Anterior cingulate cortex (tissue), 58 donors: ENCODE results near the gene ACOT6.
"Not testable (repeated sequence)": the region's sequence is repeated elsewhere in the genome, so short reads cannot be mapped to it uniquely, and the experiment has no call there.

Experiments used
- DNase-seq, 58 donors: peaks; one replicate each; lab custom pipeline; 2025; lab: John Stamatoyannopoulos, UW

The ACOT6 gene, protein sequence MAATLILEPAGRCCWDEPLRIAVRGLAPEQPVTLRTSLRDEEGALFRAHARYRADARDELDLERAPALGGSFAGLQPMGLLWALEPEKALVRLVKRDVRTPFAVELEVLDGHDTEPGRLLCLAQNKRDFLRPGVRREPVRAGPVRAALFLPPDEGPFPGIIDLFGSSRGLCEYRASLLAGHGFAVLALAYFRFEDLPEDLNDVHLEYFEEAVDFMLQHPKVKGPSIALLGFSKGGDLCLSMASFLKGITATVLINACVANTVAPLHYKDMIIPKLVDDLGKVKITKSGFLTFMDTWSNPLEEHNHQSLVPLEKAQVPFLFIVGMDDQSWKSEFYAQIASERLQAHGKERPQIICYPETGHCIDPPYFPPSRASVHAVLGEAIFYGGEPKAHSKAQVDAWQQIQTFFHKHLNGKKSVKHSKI

DNA sequence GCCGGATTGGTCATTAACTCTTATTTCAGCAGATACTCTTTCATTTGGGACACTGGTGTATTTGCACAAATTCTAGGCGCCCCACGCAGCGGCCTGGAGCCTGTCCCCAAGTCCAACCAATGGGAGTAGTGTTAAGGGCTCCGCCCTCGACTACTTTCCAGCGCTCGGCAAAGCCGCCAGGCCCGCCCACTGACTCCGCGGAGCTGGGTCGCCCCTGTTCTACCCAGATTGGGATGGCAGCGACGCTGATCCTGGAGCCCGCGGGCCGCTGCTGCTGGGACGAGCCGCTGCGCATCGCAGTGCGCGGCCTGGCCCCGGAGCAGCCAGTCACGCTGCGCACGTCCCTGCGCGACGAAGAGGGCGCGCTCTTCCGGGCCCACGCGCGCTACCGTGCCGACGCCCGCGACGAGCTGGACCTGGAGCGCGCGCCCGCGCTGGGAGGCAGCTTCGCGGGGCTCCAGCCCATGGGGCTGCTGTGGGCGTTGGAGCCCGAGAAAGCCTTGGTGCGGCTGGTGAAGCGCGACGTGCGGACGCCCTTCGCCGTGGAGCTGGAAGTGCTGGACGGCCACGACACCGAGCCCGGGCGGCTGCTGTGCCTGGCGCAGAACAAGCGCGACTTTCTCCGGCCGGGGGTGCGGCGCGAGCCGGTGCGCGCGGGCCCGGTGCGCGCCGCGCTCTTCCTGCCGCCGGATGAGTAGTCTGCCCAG, at the start of gene ACOT6:
Gene ACOT6, plus strand, starts transcription at position 179 of the 707 bp plus-strand sequence. Its CDS starts 55 bp downstream, at position 234.
- peak in 56 of 58 donors; percentile 20 to 84 (median 64) for DNase-seq

DNA sequence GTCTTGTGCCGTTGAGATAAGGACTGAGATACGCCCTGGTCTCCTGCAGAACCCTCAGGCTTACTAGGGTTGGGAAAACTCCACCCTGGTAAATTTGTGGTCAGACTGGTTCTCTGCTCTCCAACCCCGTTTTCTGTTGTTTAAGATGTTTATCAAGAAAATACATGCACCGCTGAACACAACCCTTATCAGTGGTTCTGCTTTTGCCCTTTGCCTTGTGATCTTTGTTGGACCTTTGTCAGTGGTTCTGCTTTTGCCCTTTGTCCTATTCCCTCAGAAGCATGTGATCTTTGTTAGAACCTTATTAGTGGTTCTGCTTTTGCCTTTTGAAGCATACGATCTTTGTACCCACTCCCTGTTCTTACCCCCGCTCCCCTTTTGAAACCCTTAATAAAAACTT, 49.6 kb upstream of the ACOT6 start:
- not testable (repeated sequence) for DNase-seq

DNA sequence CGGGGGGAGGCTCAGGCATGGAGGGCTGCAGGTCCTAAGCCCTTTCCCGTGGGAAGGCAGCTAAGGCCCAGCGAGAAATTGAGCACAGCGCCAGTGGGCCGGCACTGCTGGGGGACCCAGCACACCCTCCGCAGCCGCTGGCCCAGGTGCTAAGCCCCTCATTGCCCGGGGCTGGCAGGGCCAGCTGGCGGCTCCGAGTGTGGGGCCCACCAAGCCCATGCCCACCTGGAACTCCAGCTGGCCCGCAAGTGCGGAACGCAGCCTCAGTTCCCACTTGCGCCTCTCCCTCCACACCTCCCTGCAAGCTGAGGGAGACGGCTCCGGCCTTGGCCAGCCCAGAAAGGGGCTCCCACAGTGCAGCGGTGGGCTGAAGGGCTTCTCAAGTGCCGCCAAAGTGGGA, 45.9 kb upstream of the ACOT6 start:
- DNase-seq = not testable (repeated sequence)

DNA sequence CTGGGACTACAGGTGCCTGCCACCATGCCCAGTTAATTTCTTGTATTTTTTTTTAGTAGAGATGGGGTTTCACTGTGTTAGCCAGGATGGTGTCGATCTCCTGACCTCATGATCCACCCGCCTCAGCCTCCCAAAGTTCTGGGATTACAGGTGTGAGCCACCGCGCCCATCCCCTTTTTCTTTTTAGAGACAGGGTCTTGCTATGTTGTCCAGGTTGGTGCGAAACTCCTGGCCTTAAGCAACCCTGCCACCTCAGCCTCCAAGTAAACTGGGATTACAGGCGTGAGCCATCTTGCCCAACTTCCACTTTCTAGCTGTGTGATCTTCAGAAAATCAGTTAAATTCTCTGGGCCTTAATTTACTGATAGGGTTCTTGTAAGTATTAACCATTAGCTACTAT, 45.4 kb upstream of the ACOT6 start:
- DNase-seq = not testable (repeated sequence)

DNA sequence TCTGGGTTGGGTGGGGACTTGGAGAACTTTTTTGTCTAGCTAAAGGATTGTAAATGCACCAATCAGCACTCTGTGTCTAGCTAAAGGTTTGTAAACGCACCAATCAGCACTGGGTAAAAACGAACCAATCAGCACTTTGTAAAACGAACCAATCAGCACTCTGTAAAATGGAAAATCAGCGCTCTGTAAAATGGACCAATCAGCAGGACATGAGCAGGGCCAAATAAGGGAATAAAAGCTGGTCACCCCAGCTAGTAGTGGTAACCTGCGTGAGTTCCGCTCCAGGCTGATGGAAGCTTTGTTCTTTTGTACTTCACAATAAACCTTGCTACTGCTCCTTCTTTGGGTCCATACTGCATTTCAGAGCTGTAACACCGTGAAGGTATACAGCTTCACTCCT, 45.0 kb upstream of the ACOT6 start:
- DNase-seq = no peak

DNA sequence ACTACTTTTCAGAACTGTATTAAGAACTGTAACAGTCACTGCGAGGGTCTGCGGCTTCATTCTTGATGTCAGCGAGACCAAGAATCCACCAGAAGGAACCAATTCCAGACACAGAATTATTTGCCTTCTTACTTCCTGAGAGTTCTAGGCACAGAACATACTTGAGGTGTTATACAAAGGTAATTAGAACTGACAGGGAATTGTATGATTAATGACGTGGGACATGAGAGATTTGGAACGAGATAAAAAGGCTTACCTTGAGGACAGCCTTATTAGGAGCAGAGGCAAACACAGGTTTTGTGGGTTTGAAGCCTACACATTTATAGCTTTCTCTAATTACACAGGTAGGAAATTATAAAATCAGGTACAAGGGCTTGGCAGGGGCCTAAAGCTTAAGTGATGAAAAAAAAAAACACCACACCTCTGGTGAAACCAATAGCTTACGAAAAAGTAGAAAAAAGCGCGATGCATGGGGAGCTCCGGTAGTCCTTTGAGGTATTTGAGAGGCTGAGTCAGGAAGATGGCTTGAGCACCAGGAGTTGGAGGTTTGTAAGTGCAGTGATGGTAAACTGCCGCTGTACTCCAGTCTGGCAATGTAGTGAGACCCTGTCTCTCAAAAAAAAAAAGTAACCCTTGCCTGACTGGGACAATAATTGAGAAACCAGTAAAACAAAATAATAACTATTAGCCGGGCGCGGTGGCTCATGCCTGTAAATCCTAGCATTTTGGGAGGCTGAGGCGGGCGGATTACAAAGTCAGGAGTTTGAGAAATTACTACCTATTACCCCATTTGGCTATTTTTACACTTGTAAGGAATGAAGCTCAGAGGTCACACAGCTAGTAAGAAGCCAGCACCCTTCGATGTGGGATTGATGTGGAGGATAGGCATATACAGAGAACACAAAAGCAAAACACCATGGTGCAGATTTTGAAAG, 44.1 kb upstream of the ACOT6 start:
- no peak for DNase-seq

DNA sequence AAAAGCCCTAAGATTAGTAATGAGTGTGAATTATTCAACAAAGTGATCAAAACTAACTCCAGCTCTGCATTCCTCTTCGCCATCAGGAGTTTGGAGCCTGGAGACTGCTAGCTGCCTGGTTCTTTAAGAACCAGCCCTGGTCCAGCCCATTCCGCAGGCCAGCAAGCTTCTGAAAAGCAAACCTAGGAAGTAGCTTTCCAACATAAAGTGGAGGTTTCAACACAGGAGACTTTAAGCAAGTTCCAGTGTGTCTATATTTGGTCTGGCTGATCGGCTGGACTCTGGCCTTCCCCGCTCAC, 43.5 kb upstream of the ACOT6 start:
- not testable (repeated sequence) for DNase-seq

DNA sequence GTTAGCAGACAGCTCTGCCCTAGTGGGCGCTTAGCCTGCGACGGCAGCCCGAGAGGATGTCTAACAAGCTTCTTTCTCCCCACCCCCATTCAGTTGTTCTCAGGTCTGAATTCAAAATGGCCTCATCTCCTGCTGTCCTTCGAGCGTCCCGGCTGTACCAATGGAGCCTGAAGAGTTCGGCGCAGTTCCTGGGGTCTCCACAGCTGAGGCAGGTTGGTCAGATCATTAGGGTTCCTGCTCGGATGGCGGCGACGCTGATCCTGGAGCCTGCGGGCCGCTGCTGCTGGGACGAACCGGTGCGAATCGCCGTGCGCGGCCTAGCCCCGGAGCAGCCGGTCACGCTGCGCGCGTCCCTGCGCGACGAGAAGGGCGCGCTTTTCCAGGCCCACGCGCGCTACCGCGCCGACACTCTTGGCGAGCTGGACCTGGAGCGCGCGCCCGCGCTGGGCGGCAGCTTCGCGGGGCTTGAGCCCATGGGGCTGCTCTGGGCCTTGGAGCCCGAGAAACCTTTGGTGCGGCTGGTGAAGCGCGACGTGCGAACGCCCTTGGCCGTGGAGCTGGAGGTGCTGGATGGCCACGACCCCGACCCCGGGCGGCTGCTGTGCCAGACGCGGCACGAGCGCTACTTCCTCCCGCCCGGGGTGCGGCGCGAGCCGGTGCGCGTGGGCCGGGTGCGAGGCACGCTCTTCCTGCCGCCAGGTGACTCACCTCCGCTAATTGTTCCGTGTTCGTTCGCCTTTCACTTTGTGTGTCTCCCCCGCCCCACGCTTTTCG, 42.9 kb upstream of the ACOT6 start, which contains the start of gene ACOT2:
Gene ACOT2, plus strand, starts transcription at position 29 of the 774 bp plus-strand sequence. Its CDS starts 28 bp downstream, at position 57.
- DNase-seq = peak in 51 of 58 donors; percentile 25 to 87 (median 64)

DNA sequence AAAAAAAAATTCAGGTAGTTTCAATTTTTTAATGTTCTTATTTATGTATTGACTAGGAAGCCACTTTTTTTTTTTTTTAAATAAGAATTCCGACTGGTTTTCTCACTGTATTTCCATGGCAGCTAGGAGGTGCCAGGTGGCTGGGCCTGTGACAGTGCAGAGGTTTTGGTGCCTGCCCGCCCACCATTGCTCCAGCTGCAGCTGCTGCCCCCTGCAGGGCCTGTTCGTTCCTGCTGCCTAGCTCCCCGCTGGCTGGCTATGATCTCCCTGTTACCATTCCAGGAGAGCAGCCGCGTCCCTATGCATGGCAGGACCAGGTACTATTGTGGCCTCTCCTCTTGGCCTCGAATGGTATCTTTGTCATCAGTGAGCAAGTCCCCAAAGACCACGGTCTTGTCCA, 41.4 kb upstream of the ACOT6 start:
- peak in 27 of 58 donors; percentile 2 to 42 (median 10) for DNase-seq

DNA sequence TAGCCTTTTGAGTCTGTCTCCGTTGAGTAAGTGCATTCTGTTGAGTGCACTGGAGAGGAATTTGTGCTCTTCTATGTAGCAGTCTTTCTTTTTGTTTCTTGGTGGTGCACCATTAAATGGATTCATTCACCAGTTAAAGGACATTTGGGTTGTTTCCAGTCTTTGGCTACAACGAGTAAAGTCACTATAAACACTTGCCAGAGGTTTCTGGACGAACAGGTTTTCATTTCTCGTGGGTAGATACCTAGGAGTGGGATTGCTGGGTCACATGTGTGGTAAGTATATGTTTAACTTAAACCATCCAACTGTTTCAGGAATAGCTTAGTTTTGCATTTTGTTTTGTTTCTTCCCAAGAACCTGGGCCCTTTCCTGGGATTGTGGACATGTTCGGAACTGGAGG, 39.3 kb upstream of the ACOT6 start:
- not testable (repeated sequence) for DNase-seq

DNA sequence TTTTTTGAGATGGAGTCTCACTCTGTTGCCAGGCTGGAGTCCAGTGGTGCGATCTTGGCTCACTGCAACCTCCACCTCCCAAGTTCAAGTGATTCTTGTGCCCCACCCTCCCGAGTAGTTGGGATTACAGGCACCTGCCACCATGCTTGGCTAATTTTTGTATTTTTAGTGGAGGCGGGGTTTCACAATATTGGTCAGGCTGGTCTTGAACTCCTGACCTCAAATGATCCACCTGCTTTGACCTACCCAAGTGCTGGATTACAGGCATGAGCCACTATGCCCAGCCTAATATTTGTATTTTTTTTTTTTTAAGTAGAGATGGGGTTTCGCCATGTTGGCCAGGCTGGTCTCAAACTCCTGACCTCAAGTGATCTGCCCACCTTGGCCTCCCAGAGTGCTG, 38.6 kb upstream of the ACOT6 start:
- DNase-seq = not testable (repeated sequence)

DNA sequence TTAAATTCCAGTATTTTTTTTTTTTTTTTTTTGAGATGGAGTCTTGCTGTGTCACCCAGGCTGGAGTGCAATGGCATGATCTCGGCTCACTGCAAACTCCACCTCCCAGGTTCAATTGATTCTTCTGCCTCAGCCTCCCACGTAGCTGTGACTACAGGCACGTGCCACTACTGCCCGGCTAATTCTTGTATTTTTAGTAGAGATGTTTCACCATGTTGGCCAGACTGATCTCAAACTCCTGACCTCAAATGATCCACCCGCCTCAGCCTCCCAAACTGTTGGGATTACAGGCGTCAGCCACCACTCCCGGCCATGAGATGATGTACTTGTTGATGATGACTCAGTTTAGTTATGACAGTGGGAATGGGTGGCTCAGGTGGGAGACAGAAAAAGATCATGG, 38.1 kb upstream of the ACOT6 start:
- not testable (repeated sequence) for DNase-seq

DNA sequence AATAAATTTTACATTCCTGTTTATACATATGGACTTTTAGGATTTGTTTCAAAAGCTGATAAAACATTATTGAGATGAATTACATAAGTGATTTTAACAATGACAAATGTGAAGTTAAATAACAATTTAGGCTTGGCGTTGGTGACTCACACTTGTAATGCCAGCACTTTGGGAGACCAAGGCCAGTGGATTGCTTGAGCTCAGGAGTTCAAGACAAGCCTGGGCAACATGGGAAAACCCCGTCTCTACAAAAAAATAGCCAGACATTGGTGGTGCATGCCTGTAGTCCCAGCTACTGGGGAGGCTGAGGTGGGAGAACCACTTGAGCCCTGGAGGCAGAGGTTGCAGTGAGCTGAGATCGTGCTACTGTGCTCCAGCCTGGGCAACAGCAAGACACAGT, 35.9 kb upstream of the ACOT6 start:
- DNase-seq = no peak

DNA sequence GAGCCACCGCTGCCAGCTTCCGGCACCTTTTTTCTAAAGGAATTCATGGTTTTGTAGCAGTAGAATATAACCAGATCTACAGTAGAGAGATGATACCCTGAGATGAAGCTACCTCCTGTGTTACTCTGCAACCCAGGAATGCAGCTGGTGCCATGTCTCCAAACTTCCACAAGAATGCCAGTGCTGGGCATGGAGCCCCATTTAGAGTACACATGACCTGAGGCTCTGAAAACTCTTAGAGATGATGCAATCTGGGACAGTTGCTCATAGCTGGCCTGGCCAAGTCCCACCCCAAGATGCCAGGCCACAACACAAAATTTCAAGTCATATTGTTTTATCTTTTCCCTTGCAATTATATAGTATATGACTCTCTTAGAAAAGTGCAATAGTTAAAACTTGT, 35.1 kb upstream of the ACOT6 start:
- not testable (repeated sequence) for DNase-seq

DNA sequence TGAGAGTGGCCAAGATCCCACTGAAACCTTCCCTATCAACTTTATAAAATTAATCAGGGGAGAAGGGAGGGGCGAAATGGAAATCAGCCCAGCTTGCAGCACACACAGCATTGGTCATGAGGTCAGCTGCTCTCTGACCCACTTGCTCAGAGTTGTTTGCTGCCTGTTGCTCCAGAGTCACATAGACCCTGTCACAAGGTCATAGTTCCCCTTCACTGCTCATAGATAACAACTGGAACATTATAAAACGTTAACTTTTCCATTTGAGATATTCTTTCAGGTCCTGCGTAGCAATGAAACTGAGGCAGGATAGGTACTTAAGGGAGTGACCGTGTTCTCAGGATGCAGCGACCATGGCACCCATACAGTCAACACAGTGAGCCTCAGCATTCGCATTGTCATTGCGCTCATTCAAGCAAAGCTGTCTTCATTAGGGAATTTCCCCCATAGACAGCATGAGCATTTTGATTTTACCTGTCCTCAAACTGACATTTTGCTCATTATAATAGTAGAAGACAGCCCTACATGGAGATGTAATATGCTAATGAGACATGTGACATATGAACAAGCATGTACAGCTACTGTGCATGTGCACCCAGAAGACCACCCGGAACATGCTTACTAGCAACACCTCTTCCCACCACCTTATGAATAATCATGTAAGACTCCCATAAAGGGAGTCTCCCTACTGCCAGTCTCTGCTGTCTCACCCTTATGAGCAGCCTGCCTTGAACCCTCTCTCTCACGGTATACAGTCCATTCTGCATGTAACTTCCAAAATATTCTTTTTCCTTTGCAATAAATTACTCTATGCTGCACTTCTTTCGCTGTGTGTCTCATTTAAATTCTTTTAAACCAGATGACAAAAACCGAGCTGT, 30.0 kb upstream of the ACOT6 start:
- not testable (repeated sequence) for DNase-seq

DNA sequence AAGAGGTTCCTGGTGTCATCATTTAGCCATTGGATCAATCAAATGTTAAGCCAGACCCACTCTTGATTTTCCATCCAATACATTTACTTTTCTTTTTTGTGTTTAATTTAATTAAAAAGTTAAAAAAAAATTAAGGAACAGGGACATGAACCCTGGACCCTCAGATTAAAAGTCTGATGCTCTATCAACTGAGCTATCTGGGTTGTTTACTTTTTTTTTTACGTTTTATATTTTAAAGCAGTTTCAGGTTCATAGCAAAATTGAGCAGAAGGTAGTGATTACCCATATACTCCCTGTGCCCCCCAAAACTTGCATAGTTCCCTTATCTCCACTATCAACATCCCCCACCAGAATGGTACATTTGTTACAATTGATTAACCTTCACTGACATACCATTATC, 23.6 kb upstream of the ACOT6 start:
- no peak for DNase-seq

DNA sequence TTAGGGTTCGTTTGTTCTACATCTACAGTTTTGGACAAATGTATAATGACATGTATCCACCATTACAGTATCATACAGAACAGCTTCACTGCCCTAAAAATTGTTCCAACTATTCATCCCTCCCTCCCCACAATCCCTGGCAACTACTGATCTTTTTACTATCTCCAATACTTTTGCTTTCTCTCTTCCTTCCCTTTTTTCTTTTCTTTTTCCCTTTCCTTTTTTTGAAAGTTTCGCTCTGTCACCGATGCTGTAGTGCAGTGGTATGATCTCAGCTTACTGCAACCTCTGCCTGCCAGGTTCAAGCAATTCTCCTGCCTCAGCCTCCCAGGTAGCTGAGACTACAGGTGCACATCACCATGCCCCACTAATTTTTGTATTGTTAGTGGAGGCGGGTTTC, 23.2 kb upstream of the ACOT6 start:
- DNase-seq = no peak

DNA sequence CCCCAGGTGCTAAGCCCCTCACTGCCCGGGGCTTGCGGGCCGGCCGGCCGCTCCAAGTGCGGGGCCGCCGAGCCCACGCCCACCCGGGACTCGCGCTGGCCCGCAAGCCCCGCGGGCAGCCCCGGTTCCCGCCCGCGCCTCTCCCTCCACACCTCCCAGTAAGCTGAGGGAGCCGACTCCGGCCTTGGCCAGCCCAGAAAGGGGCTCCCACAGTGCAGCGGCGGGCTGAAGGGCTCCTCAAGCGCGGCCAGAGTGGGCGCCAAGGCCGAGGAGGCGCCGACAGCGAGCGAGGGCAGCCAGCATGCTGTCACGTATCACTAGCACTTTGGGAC, 21.7 kb upstream of the ACOT6 start:
- not testable (repeated sequence) for DNase-seq
